ENCODE measurements around the gene PRKD2.

The PRKD2 gene

DNA sequence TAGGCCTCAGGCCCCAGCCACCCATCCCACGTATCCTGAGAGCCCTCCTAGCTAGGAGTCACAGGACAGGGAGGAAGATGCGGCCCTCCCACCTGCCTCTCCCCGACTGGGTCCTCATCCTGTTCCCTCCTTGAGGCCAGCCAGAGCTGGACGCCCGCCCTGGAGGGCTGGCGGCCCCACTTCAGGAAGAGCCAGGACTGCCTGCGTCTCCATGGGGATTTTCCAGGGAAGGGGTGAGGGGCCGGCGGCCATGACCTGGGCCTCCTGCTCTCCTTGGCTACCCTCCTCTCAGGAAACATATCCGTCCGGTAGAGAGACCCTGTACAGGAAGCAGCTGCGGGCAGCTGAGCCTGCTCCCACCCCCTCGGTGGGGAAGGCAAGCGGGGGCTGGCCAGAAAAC is 11.3 kb upstream of the PRKD2 start:
- TF ChIP-seq, protein P1, sequence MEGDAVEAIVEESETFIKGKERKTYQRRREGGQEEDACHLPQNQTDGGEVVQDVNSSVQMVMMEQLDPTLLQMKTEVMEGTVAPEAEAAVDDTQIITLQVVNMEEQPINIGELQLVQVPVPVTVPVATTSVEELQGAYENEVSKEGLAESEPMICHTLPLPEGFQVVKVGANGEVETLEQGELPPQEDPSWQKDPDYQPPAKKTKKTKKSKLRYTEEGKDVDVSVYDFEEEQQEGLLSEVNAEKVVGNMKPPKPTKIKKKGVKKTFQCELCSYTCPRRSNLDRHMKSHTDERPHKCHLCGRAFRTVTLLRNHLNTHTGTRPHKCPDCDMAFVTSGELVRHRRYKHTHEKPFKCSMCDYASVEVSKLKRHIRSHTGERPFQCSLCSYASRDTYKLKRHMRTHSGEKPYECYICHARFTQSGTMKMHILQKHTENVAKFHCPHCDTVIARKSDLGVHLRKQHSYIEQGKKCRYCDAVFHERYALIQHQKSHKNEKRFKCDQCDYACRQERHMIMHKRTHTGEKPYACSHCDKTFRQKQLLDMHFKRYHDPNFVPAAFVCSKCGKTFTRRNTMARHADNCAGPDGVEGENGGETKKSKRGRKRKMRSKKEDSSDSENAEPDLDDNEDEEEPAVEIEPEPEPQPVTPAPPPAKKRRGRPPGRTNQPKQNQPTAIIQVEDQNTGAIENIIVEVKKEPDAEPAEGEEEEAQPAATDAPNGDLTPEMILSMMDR (IDR thresholded peaks at IDR 0.05; ENCODE audit: unreplicated experiment in 3 of 3), result no peak
- Mint-ChIP-seq H3K4me3 (no peak overlapping the region), H3K4me1 (peaks cover 33% of the 10 kb centered on the region), H3K27me3 (ENCODE audit: low read depth) (no peaks in the 10 kb centered on the region), H3K9me3 (no peaks in the 10 kb centered on the region), H3K27ac (peak overlapping the region; percentile 66 to 83 (median 77)), H3K36me3 (ENCODE audit: low read depth) (peaks cover 51% of the 10 kb centered on the region)

DNA sequence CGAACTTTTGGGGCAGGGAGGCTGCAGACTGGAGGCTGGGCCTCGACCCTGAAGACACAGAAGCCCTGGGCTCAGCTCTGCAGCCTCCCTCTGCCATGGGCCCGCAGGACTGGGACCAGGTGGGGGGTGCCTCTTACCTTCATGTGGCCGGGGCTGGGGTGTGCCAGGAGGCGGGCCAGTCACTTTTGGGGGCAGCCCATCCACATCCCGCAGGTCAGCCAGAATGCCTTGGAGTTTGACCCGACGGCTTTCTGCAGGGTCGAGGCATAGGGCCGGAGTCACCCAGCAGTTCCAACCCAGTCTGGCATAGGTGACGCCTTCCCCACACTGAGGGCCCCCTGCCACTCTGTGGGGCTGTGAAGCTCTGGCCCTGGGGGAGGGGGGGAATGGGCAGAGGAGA is 10.8 kb upstream of the PRKD2 start:
- no peaks in the 10 kb centered on the region for H3K9me3 Mint-ChIP-seq
- H3K27ac Mint-ChIP-seq, result peak overlapping the region; percentile 76 to 90 (median 86)
- TF ChIP-seq, protein P1 (IDR thresholded peaks at IDR 0.05; ENCODE audit: unreplicated experiment in 3 of 3), result no peak
- peaks cover 51% of the 10 kb centered on the region for H3K36me3 Mint-ChIP-seq (ENCODE audit: low read depth)
- H3K4me3 Mint-ChIP-seq, result peak overlapping the region in 2 of 3 experiments; percentile 36 to 57
- H3K27me3 Mint-ChIP-seq (ENCODE audit: low read depth), result no peaks in the 10 kb centered on the region
- peaks cover 33% of the 10 kb centered on the region for H3K4me1 Mint-ChIP-seq

DNA sequence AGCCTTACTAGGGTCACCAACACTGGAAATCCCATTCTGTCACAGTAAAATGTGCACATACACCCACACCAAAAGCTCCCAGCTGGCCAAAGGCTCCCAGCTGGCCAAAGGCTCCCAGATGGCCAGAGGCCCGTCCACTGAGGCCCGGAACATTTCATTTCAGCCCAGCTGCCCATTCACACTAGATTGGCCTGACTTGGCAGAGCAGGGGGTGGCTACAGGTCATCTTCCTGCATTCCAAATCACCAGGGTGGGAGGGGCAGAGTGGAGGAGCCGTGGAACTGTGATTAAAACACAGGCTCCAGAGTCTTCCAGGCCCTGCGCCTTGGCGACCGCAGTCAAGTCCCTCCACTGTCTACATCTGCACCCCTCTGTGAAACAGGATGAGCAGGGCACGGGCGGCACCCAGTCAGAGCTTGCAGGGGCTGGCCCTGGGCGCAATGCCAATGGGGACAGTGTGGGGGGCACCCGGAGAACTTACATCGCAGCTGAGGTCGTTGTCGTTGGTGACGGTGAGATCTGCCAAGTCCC is 10.1 kb upstream of the PRKD2 start:
- H3K4me3 Mint-ChIP-seq, result no peak overlapping the region
- no peaks in the 10 kb centered on the region for H3K27me3 Mint-ChIP-seq (ENCODE audit: low read depth)
- peaks cover 55% of the 10 kb centered on the region for H3K36me3 Mint-ChIP-seq (ENCODE audit: low read depth)
- TF ChIP-seq, protein P1 (IDR thresholded peaks at IDR 0.05; ENCODE audit: unreplicated experiment in 3 of 3), result no peak
- H3K27ac Mint-ChIP-seq, result peak overlapping the region in 2 of 3 experiments; percentile 76 to 90
- no peaks in the 10 kb centered on the region for H3K9me3 Mint-ChIP-seq
- H3K4me1 Mint-ChIP-seq, result peaks cover 32% of the 10 kb centered on the region

DNA sequence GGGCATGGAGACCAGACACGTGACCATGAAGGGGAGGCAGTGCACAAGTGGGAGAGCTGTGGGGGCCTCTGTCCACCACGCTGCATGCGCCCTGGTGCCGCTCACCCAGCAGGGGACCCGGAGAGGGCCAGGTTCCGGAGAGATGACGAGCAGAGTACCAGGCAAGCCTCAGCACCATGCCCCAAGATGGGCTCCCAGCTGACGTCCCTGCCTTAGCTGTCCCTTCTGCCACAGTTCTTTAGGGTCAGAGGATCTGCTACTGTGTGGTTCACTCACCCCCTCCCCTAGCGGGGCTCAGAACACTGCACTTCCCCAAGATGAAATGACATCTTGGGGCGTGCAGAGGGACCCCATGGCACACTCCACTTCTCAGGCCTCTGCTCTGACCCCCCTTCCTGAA is 9.6 kb upstream of the PRKD2 start:
- TF ChIP-seq, protein P1 (IDR thresholded peaks at IDR 0.05; ENCODE audit: unreplicated experiment in 3 of 3), result no peak
- peaks cover 27% of the 10 kb centered on the region for H3K4me1 Mint-ChIP-seq
- H3K4me3 Mint-ChIP-seq, result peak overlapping the region in 1 of 3 experiments; percentile 42
- no peaks in the 10 kb centered on the region for H3K9me3 Mint-ChIP-seq
- H3K27ac Mint-ChIP-seq, result peak overlapping the region; percentile 69 to 90 (median 76)
- no peaks in the 10 kb centered on the region for H3K27me3 Mint-ChIP-seq (ENCODE audit: low read depth)
- H3K36me3 Mint-ChIP-seq (ENCODE audit: low read depth), result peaks cover 52% of the 10 kb centered on the region

DNA sequence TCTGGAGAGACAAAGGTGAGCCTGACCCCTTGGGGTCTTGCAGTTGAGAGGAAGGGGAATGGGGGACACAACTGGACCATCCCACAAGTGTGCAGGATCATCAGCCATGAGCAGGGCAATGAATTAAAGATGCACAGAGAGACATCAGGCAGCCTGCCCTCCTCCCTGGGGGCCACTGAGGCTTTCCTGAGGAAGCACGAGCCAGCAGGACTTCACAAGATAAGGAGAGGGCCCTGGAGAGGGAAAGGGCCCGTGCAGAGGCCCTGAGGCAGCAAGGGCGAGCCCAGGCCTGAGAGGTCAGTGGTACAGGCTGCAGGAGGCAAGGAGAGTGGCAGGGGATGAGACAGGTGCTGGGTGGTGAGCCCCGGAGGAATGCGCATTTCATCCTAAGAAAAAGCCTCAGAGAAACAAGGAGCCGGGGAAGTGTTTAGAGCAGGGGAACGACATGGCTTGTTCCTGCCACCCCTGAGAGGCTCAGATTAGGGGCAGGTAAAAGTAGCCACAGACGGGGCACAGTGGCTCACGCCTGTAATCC is 9.0 kb upstream of the PRKD2 start:
- Mint-ChIP-seq H3K36me3 (ENCODE audit: low read depth) (peaks cover 48% of the 10 kb centered on the region), H3K9me3 (no peaks in the 10 kb centered on the region), H3K27ac (peak overlapping the region; percentile 32 to 90 (median 76)), H3K27me3 (ENCODE audit: low read depth) (no peaks in the 10 kb centered on the region), H3K4me3 (peak overlapping the region in 2 of 3 experiments; percentile 36 to 42), H3K4me1 (peaks cover 24% of the 10 kb centered on the region)
- TF ChIP-seq, protein P1 (IDR thresholded peaks at IDR 0.05; ENCODE audit: unreplicated experiment in 3 of 3), result no peak

Data from nephron (organoid).